HG02759 (cell line): Measurements from ENCODE around the gene TMOD1.
"Not testable (repeated sequence)": the region's sequence is repeated elsewhere in the genome, so short reads cannot be mapped to it uniquely, and the experiment has no call there.

Experiments
- ATAC-seq: cut with Tn5 transposase; IDR thresholded peaks from one replicate; pipeline ENCODE4 v1.9.1; 2021; ENCODE audit warnings: mild to moderate bottlenecking, moderate library complexity; ENCODE audit not compliant: unreplicated experiment

Gene TMOD1

DNA sequence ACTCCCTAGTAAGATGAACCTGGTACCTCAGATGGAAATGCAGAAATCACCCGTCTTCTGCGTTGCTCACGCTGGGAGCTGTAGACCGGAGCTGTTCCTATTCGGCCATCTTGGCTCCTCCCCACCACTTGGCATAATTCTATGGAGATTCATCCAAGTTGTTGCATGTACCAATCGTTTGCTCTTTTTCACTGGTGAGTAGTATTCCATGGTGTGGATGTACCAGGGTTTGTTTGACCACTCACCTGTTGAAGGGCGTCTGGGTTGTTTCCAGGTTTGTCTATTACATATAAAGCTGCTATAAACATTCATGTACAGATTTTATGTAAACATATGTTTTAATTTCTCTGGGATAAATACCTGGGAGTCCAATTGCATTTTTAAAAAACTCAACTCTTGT, 85.4 kb downstream of the TMOD1 start:
- ATAC-seq, result not testable (repeated sequence)

DNA sequence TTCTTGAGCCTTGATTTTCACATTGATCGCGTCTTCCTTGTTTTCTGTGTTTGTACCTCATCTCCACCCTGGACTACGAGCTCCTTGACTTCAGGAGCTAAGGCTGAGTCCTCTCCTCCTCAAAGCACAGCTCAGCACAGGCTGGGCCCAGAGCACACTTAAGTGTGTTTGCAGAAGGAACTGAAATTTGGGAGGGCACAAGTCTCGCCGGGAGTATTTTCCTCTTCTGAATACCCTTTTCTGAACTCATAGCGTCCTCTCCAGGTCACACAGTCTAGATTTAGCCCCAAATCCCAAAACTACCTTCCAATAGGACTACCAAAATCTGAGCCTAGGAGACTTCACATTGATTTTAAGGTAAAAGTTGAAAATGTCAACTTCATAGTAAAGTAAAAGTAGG, 90.1 kb downstream of the TMOD1 start:
- ATAC-seq, result no peak

GRCh38 chr9:97592126-97592525, 90.7 kb downstream of the TMOD1 start:
- ATAC-seq, result no peak

- no peak for ATAC-seq
Measured at GRCh38 chr9:97593960-97594359, 92.5 kb downstream of the TMOD1 start.

DNA sequence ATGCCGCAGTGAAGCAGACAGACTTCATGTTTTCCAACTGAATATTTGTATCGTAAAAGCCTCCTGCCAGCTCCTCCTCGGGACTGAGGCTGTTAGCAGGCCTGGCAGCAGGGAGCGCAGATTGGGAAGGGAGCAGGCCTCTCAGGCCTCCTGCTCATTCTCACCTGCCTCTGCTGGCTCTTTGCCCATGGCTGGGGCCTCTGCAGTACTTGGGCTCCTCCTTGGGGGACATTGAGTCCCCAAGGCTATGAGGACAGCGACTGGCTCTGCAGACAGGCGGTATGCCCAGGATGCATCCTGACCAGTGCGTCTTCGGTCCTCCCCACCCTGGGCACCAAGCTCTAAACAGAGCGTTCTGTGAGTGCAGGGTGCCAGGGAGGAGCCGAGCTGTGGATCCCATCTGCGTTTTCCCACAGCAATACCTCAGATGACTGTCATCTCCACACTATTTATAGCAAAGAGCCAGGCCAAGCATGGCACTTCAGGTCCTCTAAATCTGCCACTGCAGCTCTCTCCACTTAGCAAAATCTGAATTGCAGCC, 93.0 kb downstream of the TMOD1 start:
- no peak for ATAC-seq

DNA sequence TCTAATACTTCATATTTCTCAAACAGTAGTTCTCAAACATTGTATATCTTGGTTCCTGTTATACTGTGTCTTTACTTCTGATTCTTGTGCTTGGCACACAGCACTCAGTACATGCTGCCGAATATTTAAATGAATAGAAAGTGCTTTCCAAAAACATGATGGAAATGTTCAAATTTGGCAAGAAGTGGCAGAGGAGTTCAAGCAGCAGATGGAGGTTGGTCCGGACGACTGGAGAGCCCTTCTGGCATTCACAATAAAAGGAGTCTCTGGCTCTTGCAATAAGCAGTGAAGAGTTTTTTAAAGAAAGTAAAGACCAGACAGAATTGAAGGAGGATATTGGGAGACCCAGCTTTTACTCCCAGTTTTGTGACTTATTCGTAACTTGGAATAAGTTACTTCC, 95.4 kb downstream of the TMOD1 start:
- no peak for ATAC-seq

GRCh38 chr9:97598461-97599288, 97.2 kb downstream of the TMOD1 start:
- peak; percentile 89 for ATAC-seq

- no peak for ATAC-seq
Measured at GRCh38 chr9:97599314-97599846, 97.9 kb downstream of the TMOD1 start.

DNA sequence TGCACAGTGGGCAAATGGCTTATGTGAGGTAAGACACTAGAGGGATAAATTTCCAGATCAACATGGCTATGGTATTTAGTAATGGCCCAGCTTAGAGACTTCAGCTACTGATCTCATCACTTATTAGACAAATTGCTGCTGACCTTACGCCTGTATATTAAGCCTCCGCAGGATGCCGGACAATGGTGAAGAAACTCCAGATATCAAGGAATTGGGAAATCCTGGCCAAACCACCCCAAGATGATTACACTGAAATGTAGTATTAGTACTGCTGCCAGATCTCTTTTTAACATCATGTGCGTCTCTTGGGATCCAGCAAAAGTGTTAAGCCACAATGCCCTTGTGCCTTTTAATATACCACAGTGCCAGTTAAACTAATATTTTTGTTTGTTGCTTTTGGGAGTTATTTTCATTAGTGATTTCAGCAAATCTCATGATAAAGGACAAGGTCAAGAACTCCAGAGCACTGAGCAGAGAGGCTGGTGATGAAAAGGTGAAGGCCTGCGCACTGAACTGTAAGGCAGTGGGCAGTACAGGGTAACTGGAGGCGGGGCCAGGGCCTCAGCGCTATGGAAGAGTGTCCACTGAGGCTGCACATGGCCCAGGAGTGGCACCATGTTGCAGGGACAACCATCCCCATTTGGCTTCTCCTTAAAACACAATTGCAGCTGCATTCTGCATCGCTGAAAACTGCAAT, 99.2 kb downstream of the TMOD1 start:
- no peak for ATAC-seq

GRCh38 chr9:97601228-97601898, 99.9 kb downstream of the TMOD1 start:
- no peak for ATAC-seq

DNA sequence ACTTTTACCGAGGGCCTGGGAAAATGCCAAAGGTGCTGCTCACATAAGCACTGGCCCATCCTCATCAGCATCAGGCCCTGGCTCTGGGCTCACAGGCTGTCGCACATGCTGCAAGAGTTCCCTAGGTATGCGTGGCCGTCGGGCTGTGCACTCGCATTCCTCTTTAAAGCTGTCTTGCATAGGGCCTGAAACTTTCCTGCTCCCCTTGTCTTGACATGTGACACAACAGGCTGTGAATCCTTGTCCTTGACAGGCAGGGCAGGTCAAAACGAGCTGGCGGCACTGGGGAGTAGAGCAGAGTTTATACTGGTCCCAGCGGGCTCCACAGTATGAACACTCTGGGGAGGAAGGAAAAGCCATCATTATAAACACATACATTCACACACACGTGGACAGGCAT, 101.0 kb downstream of the TMOD1 start:
- ATAC-seq, result no peak

- ATAC-seq, result no peak
Measured at GRCh38 chr9:97604901-97605645, 103.6 kb downstream of the TMOD1 start.

DNA sequence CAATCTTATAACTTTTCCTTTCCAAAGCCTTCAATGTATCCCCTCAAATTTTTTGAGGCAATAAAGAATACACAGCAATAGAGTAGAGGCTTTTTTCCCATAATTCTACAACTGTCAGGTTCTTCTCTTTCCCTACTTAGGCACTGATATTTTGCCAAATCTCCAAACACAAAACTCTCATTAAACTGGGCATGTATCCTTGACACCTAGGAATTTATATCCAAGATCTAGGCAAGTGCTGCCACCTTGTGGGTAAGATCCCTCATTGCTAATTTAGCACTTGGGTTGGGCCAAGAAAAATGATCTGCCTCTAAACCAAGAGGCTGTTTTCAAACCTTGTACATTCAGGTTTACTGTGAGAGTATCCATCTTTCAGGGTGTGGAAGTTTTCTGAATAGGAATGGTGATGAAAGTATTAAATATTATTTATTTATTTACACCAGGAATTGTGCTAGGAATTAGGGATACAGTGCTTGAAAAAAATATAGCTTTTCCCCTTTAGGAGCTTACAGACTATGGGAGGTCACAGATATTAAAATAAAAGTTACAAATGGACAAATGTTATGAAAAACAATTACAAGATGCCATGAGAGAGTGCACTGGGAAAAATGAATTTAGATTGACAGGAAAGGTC, 114.1 kb downstream of the TMOD1 start:
- ATAC-seq, result no peak

DNA sequence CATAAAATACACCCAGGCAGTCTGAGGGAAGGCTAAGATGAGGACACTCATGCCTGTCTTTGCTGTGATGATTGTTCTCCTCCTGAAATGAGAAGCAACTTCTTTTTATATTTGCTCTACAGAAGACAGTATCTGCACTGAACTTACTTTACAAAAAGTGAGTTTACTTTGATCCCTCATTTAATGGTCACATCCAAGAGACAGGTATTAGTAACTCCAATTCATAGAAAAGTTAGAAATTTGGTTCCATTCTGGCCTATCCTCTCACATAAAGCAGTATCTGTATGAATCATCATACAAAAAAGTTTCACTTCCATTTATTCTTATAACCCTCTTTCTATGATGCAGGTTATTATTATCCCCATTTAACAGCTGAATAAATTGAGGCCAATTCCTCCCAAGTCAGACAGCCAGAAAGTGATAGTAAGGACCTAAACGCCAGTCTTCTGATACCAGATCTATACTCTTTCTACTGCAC, 116.5 kb downstream of the TMOD1 start:
- ATAC-seq, result no peak

DNA sequence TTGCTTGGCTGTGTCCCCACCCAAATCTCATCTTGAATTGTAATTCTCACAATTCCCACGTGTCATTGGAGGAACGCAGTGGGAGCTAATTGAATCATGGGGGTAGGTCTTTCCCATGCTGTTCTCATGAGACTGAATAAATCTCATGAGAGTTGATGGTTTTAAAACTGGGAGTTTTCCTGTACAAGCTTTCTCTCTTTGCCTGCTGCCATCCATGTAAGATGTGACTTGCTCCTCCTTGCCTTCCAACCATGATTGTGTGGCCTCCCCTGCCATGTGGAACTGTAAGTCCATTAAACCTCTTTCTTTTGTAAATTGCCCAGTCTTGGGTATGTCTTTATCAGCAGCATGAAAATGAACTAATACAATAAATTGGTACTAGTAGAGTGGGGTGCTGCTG, 118.6 kb downstream of the TMOD1 start:
- not testable (repeated sequence) for ATAC-seq

DNA sequence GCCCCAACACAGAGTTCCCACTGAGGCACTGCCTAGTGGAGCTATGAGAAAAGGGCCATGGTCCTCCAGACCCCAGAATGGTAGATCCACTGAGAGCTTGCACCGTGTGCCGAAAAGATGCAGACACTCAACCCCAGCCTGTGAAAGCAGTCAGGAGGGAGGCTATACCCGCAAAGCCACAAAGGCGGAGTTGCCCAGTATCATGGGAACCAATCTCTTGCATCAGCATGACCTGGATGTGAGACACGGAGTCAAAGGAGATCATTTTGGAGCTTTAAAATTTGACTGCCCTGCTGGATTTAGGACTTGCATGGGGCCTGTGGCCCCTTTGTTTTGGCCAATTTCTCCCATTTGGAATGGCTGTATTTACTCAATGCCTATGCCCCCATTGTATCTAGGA, 121.0 kb downstream of the TMOD1 start:
- ATAC-seq, result not testable (repeated sequence)

- ATAC-seq, result no peak
Measured at GRCh38 chr9:97623946-97624345, 122.5 kb downstream of the TMOD1 start.

DNA sequence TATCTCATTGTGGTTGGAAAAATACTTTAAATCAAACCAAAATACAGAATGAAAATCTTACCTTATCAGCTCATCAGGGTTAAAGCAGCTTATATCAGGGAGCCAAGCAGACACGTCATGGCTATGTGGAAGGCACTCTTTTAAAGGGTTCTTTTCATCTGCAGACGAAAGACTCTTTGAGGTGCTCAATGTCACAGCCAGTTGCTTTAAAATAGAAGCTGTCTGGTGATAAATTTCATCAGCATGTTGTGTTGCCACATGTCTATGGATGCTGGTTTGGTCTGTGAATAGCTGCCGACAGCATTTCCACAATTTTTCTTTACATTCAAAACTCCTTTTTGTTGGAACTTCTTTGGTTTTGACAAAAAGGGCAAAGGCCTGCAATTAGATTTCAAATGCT, 124.2 kb downstream of the TMOD1 start:
- no peak for ATAC-seq

GRCh38 chr9:97627624-97628023, 126.2 kb downstream of the TMOD1 start:
- no peak for ATAC-seq

DNA sequence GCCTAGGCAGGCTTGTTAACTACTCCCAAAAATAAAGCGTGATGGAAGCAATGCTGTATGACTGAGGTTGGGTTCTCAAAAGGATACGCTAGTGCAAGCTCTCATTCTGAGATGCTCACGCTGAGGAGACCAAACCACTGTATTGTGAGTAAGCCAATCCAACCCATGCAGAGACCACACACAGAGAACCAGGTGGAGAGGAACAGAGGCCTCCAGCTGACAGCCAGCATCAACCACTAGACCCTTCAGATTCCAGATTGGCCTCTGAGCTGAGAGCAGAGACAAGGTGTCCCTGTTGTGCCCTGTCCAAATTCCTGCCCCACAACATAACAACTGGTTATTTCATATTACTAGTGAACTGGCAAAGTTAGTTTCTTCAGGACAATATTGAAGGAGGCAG, 127.2 kb downstream of the TMOD1 start:
- no peak for ATAC-seq
